GM19372 (cell line): ENCODE results near the gene SUGCT.
"Not testable (repeated sequence)": the region's sequence is repeated elsewhere in the genome, so short reads cannot be mapped to it uniquely, and the experiment has no call there.

Experiments used
- ATAC-seq: cut with Tn5 transposase; IDR thresholded peaks from one replicate; pipeline ENCODE4 v1.9.1; 2021; ENCODE audit warnings: mild to moderate bottlenecking, low read depth, moderate library complexity; ENCODE audit not compliant: unreplicated experiment

Gene SUGCT

DNA sequence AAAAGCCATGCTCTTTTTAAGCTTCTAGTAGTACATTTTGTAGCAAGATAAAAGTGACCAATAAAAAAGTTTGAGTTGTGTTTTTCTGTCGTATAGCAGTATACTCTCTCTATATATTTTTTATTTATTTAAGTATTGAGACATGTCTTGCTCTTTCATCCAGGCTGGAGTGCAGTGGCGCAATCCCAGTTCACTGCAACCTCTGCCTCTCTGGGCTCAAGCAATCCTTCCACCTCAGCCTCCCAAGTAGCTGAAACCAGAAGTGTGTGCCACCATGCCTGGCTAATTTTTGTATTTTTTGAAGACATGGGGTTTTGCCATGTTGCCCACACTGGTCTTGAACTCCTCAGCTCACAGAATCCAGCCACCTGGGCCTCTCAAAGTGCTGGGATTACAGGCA is 2.8 kb downstream of the SUGCT start:
- ATAC-seq = no peak

DNA sequence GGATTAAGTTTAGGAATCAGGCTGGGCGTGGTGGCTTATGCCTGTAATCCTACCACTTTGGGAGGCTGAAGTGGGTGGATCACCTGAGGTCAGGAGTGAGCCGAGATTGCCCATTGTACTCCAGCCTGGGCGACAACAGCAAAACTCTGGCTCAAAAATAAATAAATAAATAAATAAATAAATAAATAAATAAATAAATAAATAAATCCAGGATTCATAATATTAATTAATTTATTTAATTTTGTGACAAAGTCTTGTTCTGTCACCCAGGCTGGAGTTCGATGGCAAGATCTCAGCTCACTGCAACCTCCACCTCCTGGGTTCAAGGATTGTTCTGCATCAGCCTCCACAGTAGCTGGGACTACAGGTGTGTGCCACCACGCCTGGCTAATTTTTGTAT is 4.2 kb downstream of the SUGCT start:
- ATAC-seq = no peak

DNA sequence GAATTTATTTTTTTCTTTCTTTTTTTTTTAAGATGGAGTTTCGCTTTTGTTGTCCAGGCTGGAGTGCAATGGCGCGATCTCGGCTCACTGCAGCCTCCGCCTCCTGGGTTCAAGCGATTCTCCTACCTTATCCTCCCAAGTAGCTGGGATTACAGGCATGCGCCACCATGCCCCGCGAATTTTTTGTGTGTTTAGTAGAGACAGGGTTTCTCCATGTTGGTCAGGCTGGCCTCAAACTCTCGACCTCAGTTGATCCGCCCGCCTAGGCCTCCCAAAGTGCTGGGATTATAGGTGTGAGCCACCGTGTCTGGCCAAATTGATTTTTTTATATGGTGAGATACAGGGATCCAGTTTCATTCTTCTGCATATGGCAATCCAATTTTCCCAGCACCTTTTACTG is 5.1 kb downstream of the SUGCT start:
- not testable (repeated sequence) for ATAC-seq

DNA sequence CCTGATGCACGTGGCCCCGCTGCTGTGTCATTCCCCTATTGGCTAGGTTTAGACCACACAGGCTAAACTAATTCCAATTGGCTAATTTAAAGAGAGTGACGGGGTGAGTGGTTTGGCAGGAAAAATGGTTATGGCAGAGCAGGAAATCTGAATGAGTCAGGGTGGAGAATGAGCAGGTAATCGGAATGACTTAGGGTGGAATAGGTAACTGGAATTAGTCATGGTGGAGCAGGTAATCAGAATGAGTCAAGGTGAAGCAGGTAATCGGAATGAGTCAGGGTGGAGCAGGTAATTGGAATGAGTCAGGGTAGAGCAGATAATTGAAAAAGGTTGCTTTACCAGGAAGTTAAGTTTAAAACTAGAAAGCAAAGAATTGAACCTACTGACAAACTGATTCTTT is 7.1 kb downstream of the SUGCT start:
- ATAC-seq = not testable (repeated sequence)

DNA sequence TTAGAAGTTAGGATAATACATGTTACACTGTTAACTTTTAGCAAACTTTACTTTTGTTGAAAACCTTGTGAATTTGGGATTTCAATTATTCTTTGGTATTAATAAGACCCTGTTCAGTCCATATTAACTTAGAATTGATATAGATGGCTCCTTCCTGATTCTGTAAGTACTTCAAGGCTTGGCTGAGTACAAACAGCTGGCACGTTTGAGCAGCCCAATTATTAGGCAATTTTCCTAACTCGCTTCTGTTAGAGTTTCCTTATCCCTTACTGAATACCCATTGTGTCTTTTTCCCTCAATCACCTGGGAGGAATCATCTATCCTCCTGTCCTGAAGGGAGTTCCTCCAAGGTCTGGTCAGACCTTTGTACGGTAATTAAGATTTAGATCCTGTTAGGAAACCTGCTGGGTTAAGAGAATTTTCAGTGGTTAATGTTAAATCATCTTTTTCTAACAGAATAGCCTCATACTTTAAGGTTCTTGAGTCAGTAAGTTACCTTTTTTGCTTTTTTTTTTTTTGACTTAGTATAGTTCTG is 10.9 kb downstream of the SUGCT start:
- not testable (repeated sequence) for ATAC-seq

DNA sequence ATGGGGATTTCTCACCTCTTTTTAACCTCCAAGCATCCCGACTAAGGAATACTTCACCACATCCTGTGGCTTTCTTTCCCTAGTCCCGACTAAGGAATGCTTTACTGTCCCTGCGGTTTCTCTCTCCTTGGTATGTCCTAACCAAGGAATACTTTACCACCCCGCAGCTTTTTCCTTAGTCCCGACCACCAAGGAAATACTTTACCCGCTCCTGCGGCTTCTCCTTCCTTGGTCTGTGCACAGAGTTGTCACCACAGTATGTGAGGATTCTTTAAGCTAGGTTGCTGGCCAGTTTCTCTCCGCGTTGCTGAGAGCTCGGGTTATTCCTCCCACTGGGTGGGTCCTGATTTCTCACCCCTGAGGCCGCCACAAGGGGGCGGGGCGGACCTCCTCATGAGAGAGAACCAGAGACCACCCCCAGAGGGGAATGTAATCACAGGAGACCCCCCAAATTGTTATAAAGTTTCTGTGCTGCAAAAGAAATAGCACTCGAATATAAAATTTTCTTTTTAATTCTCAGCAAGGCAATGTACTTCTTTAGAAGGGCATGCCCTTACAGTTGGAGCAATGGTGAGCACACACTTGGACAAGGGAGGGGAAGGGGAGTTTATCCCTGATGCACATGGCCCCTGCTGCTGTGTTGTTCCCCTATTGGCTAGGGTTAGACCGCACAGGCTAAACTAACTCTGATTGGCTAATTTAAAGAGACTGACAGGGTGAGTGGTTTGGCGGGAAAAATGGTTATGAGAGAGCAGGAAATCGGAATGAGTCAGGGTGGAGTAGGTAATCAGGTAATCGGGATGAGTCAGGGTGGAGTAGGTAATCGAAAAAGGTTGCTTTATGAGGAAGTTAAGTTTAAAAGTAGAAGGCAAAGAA is 12.8 kb downstream of the SUGCT start:
- no peak for ATAC-seq

DNA sequence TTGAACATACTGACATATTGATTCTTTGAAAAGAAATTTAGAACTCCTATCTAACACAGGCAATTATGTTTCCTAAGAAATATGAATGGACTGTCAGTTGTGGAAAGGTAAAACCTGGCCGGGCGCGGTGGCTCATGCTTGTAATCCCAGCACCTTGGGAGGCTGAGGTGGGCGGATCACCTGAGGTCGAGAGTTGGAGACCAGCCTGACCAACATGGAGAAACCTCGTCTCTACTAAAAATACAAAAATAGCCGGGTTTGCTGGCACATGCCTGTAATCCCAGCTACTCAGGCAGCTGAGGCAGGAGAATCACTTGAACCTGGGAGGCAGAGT is 13.4 kb downstream of the SUGCT start:
- ATAC-seq = not testable (repeated sequence)

DNA sequence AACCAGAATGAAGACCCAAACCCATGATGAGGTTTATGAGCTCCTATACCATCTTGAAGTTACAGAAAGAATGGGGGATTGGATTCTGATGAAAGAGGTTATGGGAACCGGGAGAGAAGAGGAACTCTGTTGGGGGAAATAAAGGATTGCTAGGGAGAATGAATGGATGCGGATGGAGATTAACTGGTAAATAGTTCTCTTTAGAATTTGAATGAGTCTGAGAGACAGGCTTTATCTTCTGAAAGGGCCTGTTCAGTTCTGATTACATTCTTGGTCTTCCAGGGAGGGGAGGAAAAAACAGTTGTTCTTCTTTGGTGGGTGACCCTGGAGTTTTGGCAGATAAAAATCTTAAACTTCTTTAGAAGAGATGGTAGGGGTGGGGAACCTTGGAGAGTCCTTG is 13.9 kb downstream of the SUGCT start:
- ATAC-seq = no peak

DNA sequence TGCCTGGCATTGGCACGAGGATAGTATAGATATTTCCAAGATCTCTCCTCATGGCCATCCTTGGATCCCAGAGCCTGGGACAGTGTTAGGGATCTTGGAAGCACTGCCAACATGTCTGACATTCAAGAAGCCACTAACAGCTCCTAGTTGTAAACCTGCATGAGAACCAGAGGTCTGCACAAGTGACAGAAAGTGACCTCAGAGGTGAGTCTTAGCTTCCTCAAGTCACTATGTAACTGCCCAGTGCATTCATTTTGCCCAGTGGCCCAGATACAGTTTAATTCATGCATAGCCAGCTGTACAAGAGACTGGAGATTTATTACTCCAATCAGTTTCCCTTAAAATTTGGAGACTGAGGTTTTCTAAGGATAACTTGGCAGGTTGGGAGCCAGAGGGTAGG is 16.7 kb downstream of the SUGCT start:
- no peak for ATAC-seq

DNA sequence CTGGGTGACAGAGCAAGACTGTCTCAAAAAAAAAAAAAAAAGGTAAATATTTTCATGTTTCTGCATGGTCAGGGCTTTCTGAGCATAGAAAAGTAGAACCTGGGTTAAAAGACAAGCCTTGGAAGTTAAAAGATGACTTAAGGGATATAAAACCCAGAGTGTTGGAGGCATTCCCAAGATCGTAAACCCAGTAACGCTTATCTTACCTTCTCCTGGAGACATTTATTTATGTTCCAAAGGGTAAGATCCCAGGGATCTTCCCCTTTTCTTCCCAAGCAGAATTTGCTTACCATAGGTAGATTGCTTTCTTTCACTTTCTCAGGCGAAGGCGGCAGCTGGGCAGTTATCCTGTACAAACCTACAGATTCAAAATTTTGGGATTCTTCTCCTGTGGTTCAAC is 22.2 kb downstream of the SUGCT start:
- no peak for ATAC-seq

DNA sequence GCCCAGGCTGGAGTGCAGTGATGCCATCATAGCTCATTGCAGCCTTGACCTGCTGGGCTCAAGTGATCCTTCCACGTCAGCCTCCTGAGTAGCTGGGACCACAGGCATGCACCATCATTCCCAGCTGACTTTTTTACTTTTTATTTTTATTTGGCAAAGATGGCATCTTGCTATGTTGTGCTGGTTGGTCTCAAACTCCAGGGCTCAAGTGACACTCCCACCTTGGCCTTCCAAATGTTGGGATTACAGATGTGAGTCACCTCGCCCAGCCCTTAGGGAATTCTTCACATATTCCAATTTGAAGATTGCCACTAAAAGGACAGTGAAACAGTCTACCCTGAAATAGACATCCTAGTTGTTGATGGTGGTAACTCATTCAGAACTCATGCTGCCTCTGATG is 27.7 kb downstream of the SUGCT start:
- no peak for ATAC-seq

DNA sequence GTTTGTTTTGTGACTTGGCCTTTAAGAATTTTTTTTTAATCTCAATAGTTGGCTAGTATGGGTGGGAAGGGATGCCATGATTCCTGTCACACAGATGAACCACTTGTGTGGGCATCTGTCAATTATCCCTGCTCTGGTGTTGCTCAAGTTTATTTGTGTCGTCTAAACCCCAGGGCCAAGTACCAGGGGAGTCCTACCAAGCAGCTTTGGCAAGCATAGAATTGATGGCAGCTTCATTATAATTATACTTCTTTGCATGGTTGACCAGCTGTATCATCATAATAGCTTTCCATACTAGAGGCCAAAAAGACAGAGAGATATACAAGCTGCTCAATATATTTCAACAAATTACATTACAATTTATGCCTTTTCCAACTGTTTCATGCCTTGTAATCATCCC is 30.4 kb downstream of the SUGCT start:
- ATAC-seq = no peak

DNA sequence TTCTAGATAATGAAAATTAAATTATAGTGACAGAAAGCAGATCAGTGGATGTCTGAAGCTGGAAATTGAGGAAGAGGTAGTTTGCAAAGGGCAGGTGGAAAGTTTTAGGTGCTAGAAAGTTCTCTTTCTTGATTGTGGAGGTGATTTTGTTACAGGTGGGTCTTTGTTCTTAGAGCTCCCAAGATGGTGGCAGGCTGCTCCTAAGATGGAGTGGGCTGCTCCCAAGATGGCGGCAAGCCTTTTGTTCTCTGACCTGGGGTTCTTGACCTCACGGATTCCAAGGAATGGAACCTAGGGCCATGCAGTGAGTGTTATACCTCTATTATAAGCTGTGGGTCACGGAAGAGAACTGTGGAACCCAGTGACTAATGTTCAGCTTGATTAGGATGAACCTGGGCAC is 32.5 kb downstream of the SUGCT start:
- ATAC-seq = no peak

DNA sequence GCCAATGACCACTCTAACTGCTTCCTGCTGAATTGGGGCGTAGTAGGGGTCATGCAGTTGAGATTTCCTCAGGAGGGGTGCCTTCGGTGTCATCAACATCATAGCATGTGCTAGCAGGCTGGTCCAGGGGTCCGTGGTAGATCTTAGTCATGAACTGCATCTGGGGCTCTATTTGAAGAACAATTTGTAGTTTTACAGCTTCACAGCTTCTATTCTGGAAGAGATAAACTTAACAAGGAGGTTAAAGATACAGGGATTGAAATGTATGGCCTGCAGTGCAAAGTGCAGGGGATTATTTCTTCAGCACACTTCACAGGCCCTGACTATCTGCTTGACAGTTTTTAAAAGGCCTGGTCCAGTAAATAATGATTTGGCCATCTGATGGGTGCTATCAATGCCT is 33.5 kb downstream of the SUGCT start:
- not testable (repeated sequence) for ATAC-seq

DNA sequence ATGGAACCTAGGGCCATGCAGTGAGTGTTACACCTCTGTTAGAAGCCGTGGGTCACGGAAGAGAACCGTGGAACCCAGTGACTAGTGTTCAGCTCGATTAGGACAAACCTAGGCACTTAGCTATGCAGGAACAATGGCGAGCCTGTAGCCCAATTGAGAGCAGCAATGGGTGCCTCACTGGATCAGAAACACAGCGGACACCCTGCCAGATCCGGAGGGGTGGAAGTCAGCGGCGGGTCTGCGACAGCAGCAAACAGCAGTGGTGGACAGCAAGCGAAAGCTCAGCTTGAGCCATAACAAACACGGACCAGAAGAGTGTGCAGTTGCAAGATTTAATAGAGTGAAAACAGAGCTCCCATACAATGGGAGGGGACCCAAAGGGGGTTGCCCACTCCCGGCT is 38.3 kb downstream of the SUGCT start:
- not testable (repeated sequence) for ATAC-seq

DNA sequence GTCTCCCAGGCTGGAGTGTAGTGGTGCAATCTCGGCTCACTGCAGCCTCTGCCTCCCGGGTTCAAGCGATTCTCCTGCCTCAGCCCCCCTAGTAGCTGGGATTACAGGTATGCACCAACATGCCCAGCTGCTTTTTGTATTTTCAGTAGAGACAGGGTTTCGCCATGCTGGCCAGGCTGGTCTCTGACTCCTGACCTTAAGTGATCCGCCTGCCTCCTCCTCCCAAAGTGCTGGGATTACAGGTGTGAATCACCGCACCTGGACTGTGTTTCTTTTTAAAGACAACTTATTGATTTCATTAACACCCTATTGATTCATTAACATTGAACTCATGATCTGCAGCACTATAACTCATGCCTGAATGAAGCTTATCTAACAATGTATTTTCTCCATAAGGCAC is 40.5 kb downstream of the SUGCT start:
- ATAC-seq = not testable (repeated sequence)

DNA sequence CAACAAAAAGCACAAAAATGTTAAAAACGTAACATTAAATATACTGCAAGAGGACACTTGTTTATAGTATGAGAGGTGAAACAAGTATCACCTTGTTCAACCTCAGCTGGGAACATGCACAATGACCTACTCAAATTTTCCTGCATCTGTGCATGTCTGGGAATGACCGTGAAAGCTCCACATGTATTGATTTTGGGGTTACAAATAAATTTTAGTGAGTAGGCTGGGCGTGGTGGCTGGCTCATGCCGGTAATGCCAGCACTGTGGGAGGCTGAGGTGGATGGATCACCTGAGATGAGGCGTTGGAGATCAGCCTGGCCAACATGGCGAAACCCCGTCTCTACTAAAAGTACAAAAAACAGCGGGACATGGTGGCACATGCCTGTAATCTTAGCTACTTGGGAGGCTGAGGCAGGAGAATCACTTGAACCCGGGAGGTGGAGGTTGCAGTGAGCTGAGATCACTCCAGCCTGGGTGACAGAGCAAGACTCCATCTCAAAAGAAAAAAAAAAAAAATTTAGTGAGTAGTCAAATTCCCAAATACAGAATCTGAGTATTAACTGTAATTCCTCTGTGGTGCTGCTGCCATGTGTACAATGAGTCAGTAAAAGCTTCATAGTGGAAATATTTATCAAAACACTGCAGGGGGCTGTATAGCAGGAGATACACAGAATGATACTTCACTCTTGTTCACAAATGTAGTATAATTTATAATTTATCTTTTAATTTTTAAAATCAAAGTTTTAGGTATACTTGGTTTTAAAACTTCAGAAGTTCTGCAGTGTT is 41.1 kb downstream of the SUGCT start:
- ATAC-seq = no peak

DNA sequence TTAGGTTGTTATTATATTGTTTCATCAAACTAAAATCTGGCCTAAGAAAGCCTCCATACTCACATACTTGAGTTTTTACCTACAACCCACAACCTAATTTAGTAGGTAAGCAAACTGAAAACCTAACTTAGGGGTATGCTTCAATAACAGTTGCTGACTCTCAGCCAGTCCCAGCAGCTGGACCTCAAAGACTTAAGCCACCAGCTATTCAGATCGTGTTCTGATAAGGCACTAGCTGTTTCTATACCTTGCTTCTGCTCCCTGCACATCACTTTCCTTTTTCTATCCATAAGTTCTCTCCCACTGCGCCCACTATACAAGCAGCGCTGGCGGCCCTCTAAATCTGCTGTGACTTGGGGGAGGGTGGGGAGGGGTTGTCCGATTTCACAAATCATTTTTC is 42.3 kb downstream of the SUGCT start:
- ATAC-seq = no peak

DNA sequence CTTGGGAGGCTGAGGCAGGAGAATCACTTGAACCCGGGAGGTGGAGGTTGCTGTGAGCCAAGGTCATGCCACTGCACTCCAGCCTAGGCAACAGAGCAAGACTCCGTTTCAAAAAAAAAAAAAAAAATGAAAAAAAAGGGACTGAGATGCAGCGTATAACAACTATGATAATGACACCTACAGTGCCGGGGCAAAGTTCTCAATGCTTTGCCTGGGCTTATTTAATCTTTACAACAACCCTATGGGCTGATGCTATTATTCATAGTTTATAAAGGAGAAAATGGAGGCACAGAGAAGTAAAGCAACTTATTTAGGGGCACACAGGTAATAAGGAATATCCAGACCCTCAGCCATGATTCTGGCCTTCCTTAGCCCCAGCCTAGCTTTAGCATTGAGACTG is 47.6 kb downstream of the SUGCT start:
- ATAC-seq = no peak

DNA sequence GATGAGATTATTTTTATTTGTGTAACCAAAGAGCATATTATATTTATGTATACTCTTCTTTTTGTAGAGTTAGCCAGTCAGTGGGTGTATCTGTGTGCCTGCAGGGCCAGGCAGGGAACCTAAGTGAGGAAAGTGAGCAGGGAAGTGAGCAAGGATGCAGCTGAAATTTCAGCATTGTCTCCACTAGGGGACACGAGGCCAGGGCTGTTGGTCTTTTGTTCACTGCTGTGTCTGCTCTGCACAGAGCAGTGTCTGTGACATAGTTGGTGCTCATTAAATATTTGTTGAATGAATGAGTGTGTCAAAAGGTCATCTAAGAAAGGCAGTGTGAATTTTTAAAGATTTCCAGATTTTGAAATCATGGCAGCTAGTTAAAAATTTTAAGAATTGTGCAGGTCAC is 51.8 kb downstream of the SUGCT start:
- no peak for ATAC-seq

DNA sequence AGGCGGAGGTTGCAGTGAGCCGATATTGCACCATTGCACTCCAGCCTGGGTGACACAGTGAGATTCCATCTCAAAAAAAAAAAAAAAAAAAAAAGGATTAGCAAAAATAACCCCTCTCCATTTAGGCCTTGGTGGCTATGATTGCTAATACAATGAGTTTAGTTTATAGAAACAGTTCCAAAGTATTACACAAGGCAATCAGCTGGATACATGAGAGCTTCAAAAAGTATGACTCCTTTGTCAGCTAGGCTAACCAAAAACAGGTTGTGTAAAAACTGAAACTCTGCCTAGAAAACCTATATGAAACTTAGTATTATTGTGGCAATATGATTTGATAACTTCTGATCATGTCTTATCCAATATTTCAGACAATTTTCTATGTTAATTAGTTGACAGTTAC is 57.2 kb downstream of the SUGCT start:
- no peak for ATAC-seq

DNA sequence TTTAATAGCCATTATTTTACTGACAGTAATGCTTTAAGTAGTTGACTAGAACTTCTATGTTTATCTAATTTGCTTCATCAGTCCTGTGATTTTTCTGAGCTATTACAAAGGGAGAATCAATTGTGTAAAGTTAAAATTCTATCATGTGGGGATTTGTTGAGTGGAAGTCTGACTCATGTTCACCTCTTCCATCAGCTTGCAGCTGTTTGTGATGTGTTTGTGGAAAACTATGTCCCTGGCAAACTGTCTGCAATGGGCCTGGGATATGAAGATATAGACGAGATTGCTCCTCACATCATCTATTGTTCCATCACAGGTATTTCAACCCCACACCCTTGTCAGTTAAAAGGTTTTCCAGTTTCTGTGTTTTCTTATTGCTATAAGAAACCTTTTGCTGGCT is 59.9 kb downstream of the SUGCT start:
- ATAC-seq = no peak
